PC-3 (cell line): ENCODE results near the gene ABCA7. TPM values are rescaled to one million over a fixed set of nuclear protein-coding genes. Genes with fewer than 3 reads are reported as not detected.
A peak's percentile ranks its signal among the peaks of the same experiment; 100 is the strongest.

Experiments used
- ATAC-seq: fragments of 200-7000 bp; cut with Tn5 transposase; 2 replicates; pipeline ENCODE4 v1.9.1; 2020; ENCODE audit warnings: mild to moderate bottlenecking, moderate library complexity
- BruUV-seq: library from RNA; stranded (reverse); fragments of 400-500 nt; replicated peaks from 2 replicates; lab custom pipeline; 2021; lab: Mats Ljungman, UMichigan
- CTCF ChIA-PET: fragments of 300-600 bp; sonication (Branson Sonifier 250); formaldehyde crosslinking; loops from one replicate; lab custom pipeline; 2022; ENCODE audit warnings: antibody characterized with exemption; lab: Charles Lee
- POLR2A ChIA-PET: fragments of 300-600 bp; sonication (Branson Sonifier 250); formaldehyde crosslinking; loops from one replicate; lab custom pipeline; 2022; ENCODE audit warnings: antibody characterized with exemption; ENCODE audit not compliant: unreplicated experiment; lab: Charles Lee
- DNase-seq: peaks from one replicate; pipeline ENCODE4 v3.0.0-alpha.2; 2015
- H2AFZ ChIP-seq: fragments of 300-600 bp; sonication (generic); 2 replicates; pipeline ENCODE4 v1.6.0; 2016; ENCODE audit warnings: antibody characterized with exemption, low read length
- H3F3A ChIP-seq: fragments of 300-600 bp; sonication (generic); one replicate; pipeline ENCODE4 v1.6.0; 2017; ENCODE audit warnings: antibody characterized with exemption, low read length, control low read depth, mild to moderate bottlenecking; ENCODE audit not compliant: unreplicated experiment
- H3K27ac ChIP-seq: fragments of 300-600 bp; sonication (generic); 2 replicates; pipeline ENCODE4 v1.5.1; 2016; ENCODE audit warnings: mild to moderate bottlenecking, low read length
- H3K27me3 ChIP-seq: fragments of 300-600 bp; sonication (generic); 2 replicates; pipeline ENCODE4 v1.6.1; 2016; ENCODE audit warnings: low read length, mixed read lengths
- H3K36me3 ChIP-seq: fragments of 300-600 bp; sonication (generic); 2 replicates; pipeline ENCODE4 v1.6.1; 2016; ENCODE audit warnings: low read depth, mixed run types, low read length, mixed read lengths
- H3K4me1 ChIP-seq: fragments of 300-600 bp; sonication (generic); 2 replicates; pipeline ENCODE4 v1.5.1; 2016; ENCODE audit warnings: low read length; ENCODE audit not compliant: insufficient read depth
- H3K4me2 ChIP-seq: fragments of 300-600 bp; sonication (generic); 2 replicates; pipeline ENCODE4 v1.6.0; 2016; ENCODE audit warnings: low read length
- H3K4me3 ChIP-seq: fragments of 300-600 bp; sonication (generic); 2 replicates; pipeline ENCODE4 v1.5.1; 2016; ENCODE audit warnings: mild to moderate bottlenecking, low read length, mixed read lengths
- H3K79me2 ChIP-seq: fragments of 300-600 bp; sonication (generic); 2 replicates; pipeline ENCODE4 v1.6.1; 2017; ENCODE audit warnings: low read length, mixed read lengths
- H3K9ac ChIP-seq: fragments of 300-600 bp; sonication (generic); 2 replicates; pipeline ENCODE4 v1.6.0; 2016; ENCODE audit warnings: mild to moderate bottlenecking, low read length
- H3K9me2 ChIP-seq: fragments of 300-600 bp; sonication (generic); replicated peaks from 2 replicates; pipeline ENCODE4 v1.6.1; 2016; ENCODE audit warnings: mixed run types, low read length, mixed read lengths
- H3K9me3 ChIP-seq: fragments of 300-600 bp; sonication (generic); 2 replicates; pipeline ENCODE4 v1.6.1; 2016; ENCODE audit warnings: low read length, mixed read lengths
- H4K20me1 ChIP-seq: fragments of 300-600 bp; sonication (generic); 2 replicates; pipeline ENCODE4 v1.6.1; 2016; ENCODE audit warnings: low read length, mixed read lengths
- EZH2 ChIP-seq: fragments of 300-600 bp; sonication (generic); IDR thresholded peaks from one replicate; pipeline ENCODE4 v1.6.1; 2017; ENCODE audit warnings: antibody characterized with exemption, mild to moderate bottlenecking, low read length; ENCODE audit not compliant: unreplicated experiment
- EZH2phosphoT487 ChIP-seq: fragments of 300-600 bp; sonication (generic); IDR thresholded peaks from 2 replicates; pipeline ENCODE4 v1.6.1; 2018; ENCODE audit warnings: mild to moderate bottlenecking, antibody characterized with exemption, low read length, borderline replicate concordance
- intact Hi-C: fragments of 100-400 bp; cut with micrococcal nuclease; formaldehyde crosslinking; loops from 2 replicates; pipeline ENCODE4 v1.9.0; 2023
- total RNA-seq: library from RNA; depleted of rRNA; stranded (reverse); fragments of >200 nt; gene quantifications from 2 replicates; pipeline ENCODE4 v1.2.3, GENCODE V29; 2014
- TF ChIP-seq, protein P1 (sequence below): fragments of 300-600 bp; sonication (generic); conservative IDR thresholded peaks from 2 replicates; pipeline ENCODE4 v1.5.1; 2017; ENCODE audit warnings: antibody characterized with exemption, low read depth, mild to moderate bottlenecking, low read length

The ABCA7 gene
- total RNA-seq, 1 experiment from 2014 or later = 27.3 TPM

DNA sequence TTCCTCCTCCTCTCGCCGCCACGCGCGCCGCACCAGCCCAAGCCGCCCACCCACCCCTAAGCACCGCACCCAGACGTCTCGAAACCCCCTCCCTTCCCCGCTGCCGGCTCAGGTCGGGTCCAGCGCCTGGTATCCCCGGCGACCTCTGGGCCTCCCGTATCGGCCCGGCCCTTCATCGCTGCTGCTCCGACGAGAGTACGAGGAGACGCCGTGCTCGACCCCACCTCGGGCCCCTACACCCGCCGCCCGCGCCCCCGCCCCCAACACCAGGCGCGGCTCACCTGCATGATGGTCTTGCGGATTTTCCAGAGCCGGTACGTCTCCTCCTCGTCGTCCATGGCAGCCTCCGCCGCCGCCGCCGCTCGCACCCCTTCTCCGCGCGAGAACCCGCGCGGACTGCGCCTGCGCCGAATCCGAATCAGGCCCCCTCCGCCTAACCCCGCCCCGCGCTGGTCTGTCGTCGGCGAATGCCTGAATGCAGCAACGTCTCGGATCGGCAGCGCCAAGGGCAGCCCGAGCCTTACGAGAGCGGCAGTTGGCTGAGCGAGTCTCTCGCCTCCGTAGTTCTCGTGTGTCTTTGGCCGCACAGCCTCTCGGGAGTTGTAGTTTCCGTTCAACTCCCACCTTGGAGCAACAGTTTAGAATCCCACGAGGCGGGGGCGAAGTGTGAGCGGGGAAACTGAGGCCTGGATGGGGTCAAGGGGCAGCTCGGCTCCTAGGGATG lies 55.2 kb downstream of the ABCA7 start, which contains the start of gene POLR2E:
Gene POLR2E (minus strand): TSS at position 398 of the 724 bp plus-strand sequence. CDS start 60 bp downstream, at position 338.
- no peak for TF ChIP-seq EZH2phosphoT487
- no peak for TF ChIP-seq EZH2
- TF ChIP-seq, protein P1, sequence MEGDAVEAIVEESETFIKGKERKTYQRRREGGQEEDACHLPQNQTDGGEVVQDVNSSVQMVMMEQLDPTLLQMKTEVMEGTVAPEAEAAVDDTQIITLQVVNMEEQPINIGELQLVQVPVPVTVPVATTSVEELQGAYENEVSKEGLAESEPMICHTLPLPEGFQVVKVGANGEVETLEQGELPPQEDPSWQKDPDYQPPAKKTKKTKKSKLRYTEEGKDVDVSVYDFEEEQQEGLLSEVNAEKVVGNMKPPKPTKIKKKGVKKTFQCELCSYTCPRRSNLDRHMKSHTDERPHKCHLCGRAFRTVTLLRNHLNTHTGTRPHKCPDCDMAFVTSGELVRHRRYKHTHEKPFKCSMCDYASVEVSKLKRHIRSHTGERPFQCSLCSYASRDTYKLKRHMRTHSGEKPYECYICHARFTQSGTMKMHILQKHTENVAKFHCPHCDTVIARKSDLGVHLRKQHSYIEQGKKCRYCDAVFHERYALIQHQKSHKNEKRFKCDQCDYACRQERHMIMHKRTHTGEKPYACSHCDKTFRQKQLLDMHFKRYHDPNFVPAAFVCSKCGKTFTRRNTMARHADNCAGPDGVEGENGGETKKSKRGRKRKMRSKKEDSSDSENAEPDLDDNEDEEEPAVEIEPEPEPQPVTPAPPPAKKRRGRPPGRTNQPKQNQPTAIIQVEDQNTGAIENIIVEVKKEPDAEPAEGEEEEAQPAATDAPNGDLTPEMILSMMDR = no peak
- no peaks in the 10 kb centered on the region for H3K27me3 ChIP-seq
- H3F3A ChIP-seq = peaks cover 4% of the 10 kb centered on the region
- no peak within 1 kb of the TSS for H2AFZ ChIP-seq
- DNase-seq (peak; percentile 96), ATAC-seq (peak; percentile 76)
- no peaks in the 10 kb centered on the region for H3K36me3 ChIP-seq
- H3K4me2 ChIP-seq = peak within 1 kb of the TSS; percentile 98
- intact Hi-C loops = no loop called here
- no TSS peak for BruUV-seq
- peaks cover 10% of the 10 kb centered on the region; the same call in 1 of the 2 replicates for H4K20me1 ChIP-seq
- ChIA-PET POLR2A (no interaction called here), CTCF (no interaction called here)
- no peaks in the 10 kb centered on the region for H3K9me3 ChIP-seq
- H3K27ac ChIP-seq = no peak within 1 kb of the TSS
- peak within 1 kb of the TSS; percentile 91 for H3K9ac ChIP-seq
- H3K9me2 ChIP-seq = no peaks in the 10 kb centered on the region
- H3K79me2 ChIP-seq = peaks cover 30% of the 10 kb centered on the region
- peak within 1 kb of the TSS; percentile 93 for H3K4me3 ChIP-seq
- peaks cover 29% of the 10 kb centered on the region for H3K4me1 ChIP-seq

DNA sequence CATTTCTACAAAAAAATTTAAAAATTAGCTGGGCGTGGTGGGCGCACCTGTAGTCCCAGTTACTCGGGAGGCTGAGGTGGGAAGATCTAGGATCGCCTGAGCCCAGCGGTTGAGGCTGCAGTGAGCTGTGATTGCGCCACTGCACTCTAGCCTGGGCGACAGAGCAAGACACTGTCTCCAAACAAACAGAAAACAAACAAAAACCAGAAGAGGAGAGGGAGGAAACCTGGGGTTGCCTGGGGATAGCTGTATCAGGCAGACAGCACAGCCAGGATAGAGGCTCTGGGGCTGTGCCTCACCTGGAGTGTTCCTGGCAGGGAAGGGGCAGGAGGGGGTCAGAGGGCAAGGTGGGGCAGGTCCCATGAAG lies 57.9 kb downstream of the ABCA7 start:
- no peak overlapping the region for H2AFZ ChIP-seq
- no peaks in the 10 kb centered on the region for H3K9me2 ChIP-seq
- no peaks in the 10 kb centered on the region for H3K36me3 ChIP-seq
- DNase-seq (no peak), ATAC-seq (no peak)
- no peak for TF ChIP-seq EZH2
- TF ChIP-seq, protein P1 = no peak
- intact Hi-C loops = no loop called here
- H4K20me1 ChIP-seq = peaks cover 10% of the 10 kb centered on the region; the same call in 1 of the 2 replicates
- H3K4me3 ChIP-seq = no peak overlapping the region
- POLR2A ChIA-PET = no interaction called here
- H3K27me3 ChIP-seq = no peaks in the 10 kb centered on the region
- CTCF ChIA-PET = no interaction called here
- peaks cover 24% of the 10 kb centered on the region for H3K79me2 ChIP-seq
- H3K9ac ChIP-seq = peak overlapping the region; percentile 24; the same call in 1 of the 2 replicates
- 0 out of 2 replicates have a peak overlapping the region, but pooled peaks have one; percentile 73 for H3K4me2 ChIP-seq
- H3K4me1 ChIP-seq = peaks cover 42% of the 10 kb centered on the region
- H3K9me3 ChIP-seq = no peaks in the 10 kb centered on the region
- BruUV-seq = no TSS peak
- peak overlapping the region; percentile 93 for H3K27ac ChIP-seq
- H3F3A ChIP-seq = peaks cover 4% of the 10 kb centered on the region
